Measurements from ENCODE around the gene FUNDC2. TPM values are rescaled to one million over a fixed set of nuclear protein-coding genes. Genes with fewer than 3 reads are reported as not detected.
A peak's percentile ranks its signal among the peaks of the same experiment; 100 is the strongest.

Gene FUNDC2, protein sequence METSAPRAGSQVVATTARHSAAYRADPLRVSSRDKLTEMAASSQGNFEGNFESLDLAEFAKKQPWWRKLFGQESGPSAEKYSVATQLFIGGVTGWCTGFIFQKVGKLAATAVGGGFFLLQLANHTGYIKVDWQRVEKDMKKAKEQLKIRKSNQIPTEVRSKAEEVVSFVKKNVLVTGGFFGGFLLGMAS
- 10 to 100 TPM; 40.2 to 83.3 (median 59.8) TPM for total RNA-seq

DNA sequence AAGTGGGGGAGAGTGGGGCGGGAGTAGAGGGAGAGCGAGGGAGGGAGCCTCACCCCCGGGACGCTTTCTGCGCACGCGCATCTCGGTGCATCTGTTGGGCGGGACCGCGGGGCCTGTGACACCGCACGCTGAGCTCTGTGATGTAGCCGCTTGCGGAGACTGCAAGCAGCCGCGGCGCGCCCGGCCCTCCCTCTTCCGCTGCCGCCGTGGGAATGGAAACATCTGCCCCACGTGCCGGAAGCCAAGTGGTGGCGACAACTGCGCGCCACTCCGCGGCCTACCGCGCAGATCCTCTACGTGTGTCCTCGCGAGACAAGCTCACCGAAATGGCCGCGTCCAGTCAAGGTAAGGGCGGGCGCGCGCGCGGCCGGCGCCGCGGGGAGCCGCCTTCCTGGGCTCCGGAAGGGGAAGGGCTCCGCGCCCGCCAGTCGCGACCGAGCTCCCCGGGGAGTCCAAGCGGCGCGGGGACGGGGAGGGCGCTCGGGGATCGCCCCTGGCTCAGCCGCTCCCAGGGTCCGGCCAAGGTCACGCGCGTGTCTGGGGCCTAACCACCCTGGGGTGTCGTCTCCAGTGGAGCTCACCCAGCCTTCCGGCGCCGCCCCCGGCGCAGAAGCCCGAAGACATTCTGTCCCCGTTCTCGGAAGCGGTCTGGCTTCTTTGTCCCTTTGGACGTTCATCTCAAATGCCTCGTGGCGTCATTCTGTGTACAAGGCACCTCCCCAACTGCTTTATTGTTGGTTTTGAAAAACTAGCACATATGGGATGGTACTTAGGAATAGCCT lies at the start of gene FUNDC2:
FUNDC2 (plus strand) TSS at position 118 of the 782 bp plus-strand sequence; CDS start at position 213, 95 bp downstream.
- TF ChIP-seq, protein P1, sequence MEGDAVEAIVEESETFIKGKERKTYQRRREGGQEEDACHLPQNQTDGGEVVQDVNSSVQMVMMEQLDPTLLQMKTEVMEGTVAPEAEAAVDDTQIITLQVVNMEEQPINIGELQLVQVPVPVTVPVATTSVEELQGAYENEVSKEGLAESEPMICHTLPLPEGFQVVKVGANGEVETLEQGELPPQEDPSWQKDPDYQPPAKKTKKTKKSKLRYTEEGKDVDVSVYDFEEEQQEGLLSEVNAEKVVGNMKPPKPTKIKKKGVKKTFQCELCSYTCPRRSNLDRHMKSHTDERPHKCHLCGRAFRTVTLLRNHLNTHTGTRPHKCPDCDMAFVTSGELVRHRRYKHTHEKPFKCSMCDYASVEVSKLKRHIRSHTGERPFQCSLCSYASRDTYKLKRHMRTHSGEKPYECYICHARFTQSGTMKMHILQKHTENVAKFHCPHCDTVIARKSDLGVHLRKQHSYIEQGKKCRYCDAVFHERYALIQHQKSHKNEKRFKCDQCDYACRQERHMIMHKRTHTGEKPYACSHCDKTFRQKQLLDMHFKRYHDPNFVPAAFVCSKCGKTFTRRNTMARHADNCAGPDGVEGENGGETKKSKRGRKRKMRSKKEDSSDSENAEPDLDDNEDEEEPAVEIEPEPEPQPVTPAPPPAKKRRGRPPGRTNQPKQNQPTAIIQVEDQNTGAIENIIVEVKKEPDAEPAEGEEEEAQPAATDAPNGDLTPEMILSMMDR (IDR thresholded peaks at IDR 0.05), result peak in 2 of 5 experiments; percentile 8 to 37
- TF ChIP-seq EP300 (IDR thresholded peaks at IDR 0.05), result peak; percentile 53 to 81
- TF ChIP-seq POLR2A (IDR thresholded peaks at IDR 0.05), result peak; percentile 27 to 72
- Histone ChIP-seq H3K27ac (peak within 1 kb of the TSS; percentile 91 to 98 (median 95)), H3K9me3 (no peaks in the 10 kb centered on the region), H3K4me1 (peaks cover 0 to 17% (median 0%) of the 10 kb centered on the region in 4 donors), H3K4me3 (peak within 1 kb of the TSS; percentile 50 to 79 (median 58)), H3K27me3 (no peaks in the 10 kb centered on the region), H3K36me3 (no peaks in the 10 kb centered on the region)
- peak; percentile 81 to 83 for DNase-seq (ENCODE audit: low spot score in 2 of 2)
- WGBS, 2 donors, result 0 to 40% methylated on average over 7 to 76 of the region's 82 CpGs

DNA sequence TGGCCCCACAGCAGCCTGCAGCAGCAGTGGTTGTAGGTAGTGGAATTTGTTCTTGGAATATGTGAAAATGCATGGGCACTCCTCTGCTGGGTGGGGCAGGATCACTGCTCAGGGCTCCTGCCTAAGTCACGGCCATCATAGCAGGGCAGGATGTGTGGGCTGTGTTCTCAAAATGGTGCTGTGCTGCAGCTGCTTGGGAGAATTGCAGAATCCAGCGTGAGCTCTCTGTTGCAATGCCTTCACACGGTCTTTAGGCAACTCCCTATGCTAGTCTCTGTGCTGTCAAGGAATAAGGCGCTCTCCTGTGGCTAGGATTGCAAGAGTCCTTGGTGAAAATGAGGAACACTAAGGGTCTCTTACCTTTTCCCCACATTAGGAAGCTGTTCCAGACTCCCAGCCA lies 47.0 kb upstream of the FUNDC2 start:
- Histone ChIP-seq H3K27me3 (no peaks in the 10 kb centered on the region), H3K36me3 (no peaks in the 10 kb centered on the region), H3K27ac (no peak overlapping the region), H3K4me1 (no peaks in the 10 kb centered on the region), H3K9me3 (no peaks in the 10 kb centered on the region), H3K4me3 (no peak overlapping the region)
- 77 to 78% methylated on average over 4 of the region's 4 CpGs for WGBS, 2 donors
- no peak for DNase-seq (ENCODE audit: low spot score in 2 of 2)
- no peak for TF ChIP-seq EP300 (IDR thresholded peaks at IDR 0.05)
- TF ChIP-seq, protein P1 (IDR thresholded peaks at IDR 0.05), result no peak
- no peak for TF ChIP-seq POLR2A (IDR thresholded peaks at IDR 0.05)

DNA sequence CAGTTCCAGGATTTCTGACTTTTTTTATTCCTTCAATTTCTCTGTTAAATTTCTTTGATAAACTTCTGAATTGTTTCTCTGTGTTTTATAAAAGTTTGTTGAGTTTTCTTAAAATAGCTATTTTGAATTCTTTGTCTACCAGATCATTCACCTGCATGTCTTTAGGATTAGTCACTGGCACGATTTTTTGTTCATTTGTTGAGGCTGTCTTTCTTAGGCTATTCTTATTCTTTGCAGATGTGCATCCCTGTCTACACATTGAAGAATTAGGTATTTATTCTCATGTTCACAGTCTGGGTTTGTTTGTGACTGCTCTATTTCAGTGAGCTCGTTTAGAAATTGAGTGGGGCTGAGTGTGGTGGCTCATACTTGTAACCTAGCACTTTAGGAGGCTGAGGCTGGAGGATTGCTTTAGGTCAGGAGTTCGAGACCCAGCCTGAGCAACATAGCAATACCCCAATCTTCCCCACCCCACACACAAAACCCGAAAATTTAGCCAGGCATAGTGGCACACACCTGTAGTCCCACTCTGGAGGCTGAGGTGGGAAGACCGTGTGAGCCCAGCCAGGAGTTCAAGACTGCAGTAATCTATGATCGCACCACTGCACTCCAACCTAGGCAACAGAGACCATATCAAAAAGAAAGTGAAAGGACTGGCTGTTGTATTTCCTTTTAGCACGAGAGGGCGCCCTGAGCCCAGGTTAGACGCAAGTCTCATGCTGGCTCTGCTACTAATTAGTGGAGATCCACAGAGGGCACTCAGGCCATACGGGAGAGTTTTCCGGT lies 46.1 kb upstream of the FUNDC2 start:
- Histone ChIP-seq H3K27ac (peak overlapping the region in 1 of 4 donors; percentile 59), H3K36me3 (no peaks in the 10 kb centered on the region), H3K27me3 (no peaks in the 10 kb centered on the region), H3K4me1 (no peaks in the 10 kb centered on the region), H3K4me3 (peak overlapping the region in 2 of 4 donors; percentile 40 to 49), H3K9me3 (no peaks in the 10 kb centered on the region)
- WGBS, 2 donors, result 9 to 25% methylated on average over 11 of the region's 11 CpGs
- peak; percentile 55 to 82 for DNase-seq (ENCODE audit: low spot score in 2 of 2)
- no peak for TF ChIP-seq EP300 (IDR thresholded peaks at IDR 0.05)
- TF ChIP-seq, protein P1 (IDR thresholded peaks at IDR 0.05), result peak; percentile 48 to 74 (median 53)

DNA sequence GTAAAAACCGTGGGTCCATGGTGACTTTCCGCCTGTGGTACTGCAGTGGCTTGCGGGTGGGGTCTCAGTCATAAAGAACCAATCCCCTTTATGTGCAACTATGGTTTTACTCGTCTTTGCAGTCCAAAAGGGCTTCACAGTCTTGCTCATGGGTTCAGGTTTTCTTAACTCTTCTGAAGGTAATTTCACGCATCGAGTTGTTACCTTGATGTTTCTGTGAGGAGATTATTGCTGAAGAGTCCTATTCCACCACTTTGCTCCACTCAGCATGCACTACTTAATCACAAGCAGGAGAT lies 45.6 kb upstream of the FUNDC2 start:
- H3K4me1 ChIP-seq, result no peaks in the 10 kb centered on the region
- WGBS, 2 donors, result 19 to 32% methylated on average over 6 of the region's 6 CpGs
- DNase-seq (ENCODE audit: low spot score in 2 of 2), result no peak
- TF ChIP-seq EP300 (IDR thresholded peaks at IDR 0.05) (no peak), POLR2A (IDR thresholded peaks at IDR 0.05) (no peak)
- TF ChIP-seq, protein P1 (IDR thresholded peaks at IDR 0.05), result no peak
- no peaks in the 10 kb centered on the region for H3K27me3 ChIP-seq
- no peaks in the 10 kb centered on the region for H3K36me3 ChIP-seq
- peak overlapping the region in 2 of 4 donors; percentile 40 to 49 for H3K4me3 ChIP-seq
- H3K27ac ChIP-seq, result no peak overlapping the region
- no peaks in the 10 kb centered on the region for H3K9me3 ChIP-seq
